ENCODE data around the gene THBS2. TPM values are rescaled to one million over a fixed set of nuclear protein-coding genes. Genes with fewer than 3 reads are reported as not detected.
"Not testable (repeated sequence)": the region's sequence is repeated elsewhere in the genome, so short reads cannot be mapped to it uniquely, and the experiment has no call there.

The THBS2 gene
- 2.5 and 2.7 TPM in 2 replicates for total RNA-seq

DNA sequence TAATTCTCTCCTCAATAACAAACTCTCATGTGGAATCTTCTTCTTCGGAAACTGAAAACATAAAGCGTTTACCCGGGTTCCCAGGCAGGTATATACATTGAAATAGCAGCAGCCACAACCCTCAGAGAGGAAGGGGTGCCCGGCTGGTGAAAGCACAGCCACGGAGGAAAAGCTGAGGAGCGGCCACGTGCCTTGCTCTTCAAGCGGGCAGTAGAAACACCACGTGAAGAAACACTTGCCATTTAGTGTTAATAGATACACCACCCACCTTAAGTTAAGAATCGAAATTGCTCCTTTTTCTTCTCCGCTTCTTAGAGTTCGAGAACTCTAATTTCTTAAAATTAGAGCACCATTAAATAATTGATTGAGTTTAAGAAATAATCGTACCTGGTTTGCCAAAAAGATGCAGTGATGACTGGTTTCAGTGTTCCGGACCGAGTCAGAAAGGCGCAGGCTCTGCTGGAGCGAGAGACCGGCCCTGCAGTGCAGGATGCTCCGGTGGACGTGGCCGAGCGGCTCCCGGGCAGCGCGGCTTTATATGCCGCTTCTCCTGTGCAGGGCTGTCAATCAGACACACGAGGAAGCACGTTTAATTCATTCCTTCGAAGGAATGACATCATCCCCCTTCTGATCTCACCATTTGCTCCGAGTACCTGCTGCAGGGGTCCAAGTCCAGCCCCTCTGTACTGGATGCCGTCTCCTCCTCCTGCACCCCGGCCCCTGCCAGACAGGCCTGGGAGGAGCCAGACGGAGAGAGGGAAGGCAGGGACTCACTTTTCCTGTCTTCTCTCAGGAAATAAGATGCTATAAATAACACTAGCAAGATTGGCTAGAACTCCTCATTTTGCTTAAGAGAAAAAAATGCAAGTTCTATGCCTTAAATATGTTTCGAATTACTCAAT, at the start of gene THBS2:
Gene THBS2, minus strand, starts transcription at position 510 of the 902 bp plus-strand sequence. CDS start 3,062 bp downstream, outside the sequence.
- TF ChIP-seq, protein P1, sequence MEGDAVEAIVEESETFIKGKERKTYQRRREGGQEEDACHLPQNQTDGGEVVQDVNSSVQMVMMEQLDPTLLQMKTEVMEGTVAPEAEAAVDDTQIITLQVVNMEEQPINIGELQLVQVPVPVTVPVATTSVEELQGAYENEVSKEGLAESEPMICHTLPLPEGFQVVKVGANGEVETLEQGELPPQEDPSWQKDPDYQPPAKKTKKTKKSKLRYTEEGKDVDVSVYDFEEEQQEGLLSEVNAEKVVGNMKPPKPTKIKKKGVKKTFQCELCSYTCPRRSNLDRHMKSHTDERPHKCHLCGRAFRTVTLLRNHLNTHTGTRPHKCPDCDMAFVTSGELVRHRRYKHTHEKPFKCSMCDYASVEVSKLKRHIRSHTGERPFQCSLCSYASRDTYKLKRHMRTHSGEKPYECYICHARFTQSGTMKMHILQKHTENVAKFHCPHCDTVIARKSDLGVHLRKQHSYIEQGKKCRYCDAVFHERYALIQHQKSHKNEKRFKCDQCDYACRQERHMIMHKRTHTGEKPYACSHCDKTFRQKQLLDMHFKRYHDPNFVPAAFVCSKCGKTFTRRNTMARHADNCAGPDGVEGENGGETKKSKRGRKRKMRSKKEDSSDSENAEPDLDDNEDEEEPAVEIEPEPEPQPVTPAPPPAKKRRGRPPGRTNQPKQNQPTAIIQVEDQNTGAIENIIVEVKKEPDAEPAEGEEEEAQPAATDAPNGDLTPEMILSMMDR (conservative IDR thresholded peaks at IDR 0.05; ENCODE audit: low read depth, low read length): no peak
- DNase-seq (ENCODE audit: low read depth): no peak
- H3K4me3 ChIP-seq (ENCODE audit: low read depth, low read length): peak within 1 kb of the TSS; percentile 56

DNA sequence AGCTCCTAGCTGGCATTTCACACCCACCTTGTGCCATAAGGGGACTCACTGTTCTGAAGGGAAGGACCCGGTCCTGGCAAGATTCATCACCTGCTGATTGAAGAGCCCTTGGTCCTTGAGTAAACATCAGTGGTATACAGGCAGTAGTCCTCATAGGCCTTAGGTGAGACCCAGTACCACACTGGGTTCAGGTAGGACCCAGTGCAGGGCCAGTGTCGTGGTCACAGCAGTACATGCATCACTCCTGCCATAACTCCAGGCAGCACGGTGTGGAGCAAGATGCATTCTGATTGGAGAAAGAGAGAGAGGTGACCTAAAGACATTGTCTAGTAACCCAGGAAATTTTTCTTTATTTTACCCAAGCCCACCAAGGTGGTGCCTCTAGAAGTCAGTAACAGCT, 49.1 kb upstream of the THBS2 start:
- TF ChIP-seq, protein P1 (conservative IDR thresholded peaks at IDR 0.05; ENCODE audit: low read depth, low read length): no peak

DNA sequence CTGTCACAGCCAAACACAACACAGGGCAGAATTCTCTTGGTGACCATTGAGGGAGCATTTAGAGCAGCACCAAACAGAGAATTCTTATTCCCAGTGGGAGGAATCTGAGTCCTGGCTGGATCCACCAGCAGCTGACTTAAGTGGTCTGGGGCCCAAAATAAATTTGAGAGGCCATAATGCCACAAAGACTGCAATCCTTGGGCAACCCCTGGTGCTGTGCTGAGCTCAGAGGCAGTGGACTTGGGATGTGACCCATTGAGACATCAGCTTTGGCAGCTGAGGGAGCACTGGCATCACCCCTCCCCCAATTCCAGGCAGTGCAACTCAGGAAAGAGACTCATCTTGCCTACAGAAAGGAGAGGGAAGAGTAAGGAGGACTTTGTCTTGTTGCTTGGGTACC, 48.6 kb upstream of the THBS2 start:
- no peak for DNase-seq (ENCODE audit: low read depth)
- H3K4me3 ChIP-seq (ENCODE audit: low read depth, low read length): no peak overlapping the region
- TF ChIP-seq, protein P1 (conservative IDR thresholded peaks at IDR 0.05; ENCODE audit: low read depth, low read length): no peak

More for the DNA sequence above, 49.1 kb upstream of the THBS2 start:
- H3K4me3 ChIP-seq (ENCODE audit: low read depth, low read length): no peak overlapping the region
- no peak for DNase-seq (ENCODE audit: low read depth)

GRCh38 chr6:169300916-169301315, 47.3 kb upstream of the THBS2 start:
- TF ChIP-seq, protein P1 (conservative IDR thresholded peaks at IDR 0.05; ENCODE audit: low read depth, low read length): no peak
- no peak for DNase-seq (ENCODE audit: low read depth)
- H3K4me3 ChIP-seq (ENCODE audit: low read depth, low read length): no peak overlapping the region

DNA sequence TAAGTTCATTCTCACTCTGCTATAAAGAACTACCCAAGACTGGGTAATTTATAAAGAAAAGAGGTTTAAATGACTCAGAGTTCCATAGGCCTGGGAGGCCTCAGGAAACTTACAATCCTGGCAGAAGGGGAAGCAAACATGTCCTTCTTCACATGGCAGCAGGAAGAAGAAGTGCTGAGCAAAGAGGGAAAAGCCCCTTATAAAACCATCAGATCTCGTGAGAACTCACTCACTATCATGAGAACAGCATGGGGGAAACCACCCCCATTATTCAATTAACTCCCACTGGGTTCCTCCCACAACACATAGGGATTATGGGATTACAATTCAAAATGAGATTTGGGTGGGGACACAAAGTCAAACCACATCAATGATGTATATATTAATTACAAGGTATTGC, 45.0 kb upstream of the THBS2 start:
- DNase-seq (ENCODE audit: low read depth); H3K4me3 ChIP-seq (ENCODE audit: low read depth, low read length): not testable (repeated sequence)

GRCh38 chr6:169296622-169297021, 43.0 kb upstream of the THBS2 start:
- TF ChIP-seq, protein P1 (conservative IDR thresholded peaks at IDR 0.05; ENCODE audit: low read depth, low read length): no peak

DNA sequence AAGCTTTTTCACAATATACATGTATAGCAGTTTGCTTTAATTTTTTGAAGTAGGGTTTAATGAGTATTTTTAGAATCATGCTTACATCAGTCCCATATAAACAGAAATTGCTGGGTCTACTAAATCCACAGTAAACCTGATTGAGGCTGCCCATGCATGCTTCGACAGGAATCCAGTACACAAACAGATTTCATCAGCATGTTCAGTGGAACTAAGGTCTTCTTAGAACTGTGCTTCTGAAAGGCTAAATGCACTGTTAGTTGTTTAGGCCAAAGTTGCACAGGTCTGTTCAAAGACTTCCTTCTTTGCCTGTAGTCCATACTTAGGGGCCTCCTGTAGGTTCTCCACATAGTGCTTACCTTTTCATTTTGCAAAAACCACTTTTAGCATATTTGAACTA, 42.5 kb upstream of the THBS2 start:
- TF ChIP-seq, protein P1 (conservative IDR thresholded peaks at IDR 0.05; ENCODE audit: low read depth, low read length): no peak
- DNase-seq (ENCODE audit: low read depth): no peak
- no peak overlapping the region for H3K4me3 ChIP-seq (ENCODE audit: low read depth, low read length)

More at GRCh38 chr6:169296622-169297021, 43.0 kb upstream of the THBS2 start:
- no peak overlapping the region for H3K4me3 ChIP-seq (ENCODE audit: low read depth, low read length)
- no peak for DNase-seq (ENCODE audit: low read depth)

All from epithelial cell of proximal tubule (primary cell).